Heart left ventricle (tissue), 16 donors: Measurements from ENCODE around the gene PARVA. TPM values are rescaled to one million over a fixed set of nuclear protein-coding genes. Genes with fewer than 3 reads are reported as not detected.
A peak's percentile ranks its signal among the peaks of the same experiment; 100 is the strongest.

Source experiments
- ATAC-seq, 4 donors: fragments of 200-7000 bp; cut with Tn5 transposase; one replicate each; pipeline ENCODE4 v1.9.1; 2020 to 2022; ENCODE audit warnings: moderate library complexity in 4 of 4, mild to moderate bottlenecking in 3 of 4, moderate number of reproducible peaks in 1 of 4
- DNase-seq, 5 donors: peaks; one replicate each; pipeline ENCODE4 v3.0.0-alpha.2; 2020
- H3K27ac ChIP-seq, 12 donors: fragments of 200-600 bp; sonication (generic) in 4 of 12; one replicate each; pipeline versions ENCODE4 v1.5.0 to v1.8.0; 2016 to 2022; ENCODE audit warnings: mild to moderate bottlenecking in 2 of 12
- H3K27me3 ChIP-seq, 9 donors: fragments of 200-600 bp; sonication (generic) in 2 of 9; one replicate each; pipeline versions ENCODE4 v1.5.1 to v1.8.0; 2016 to 2022; ENCODE audit warnings: mild to moderate bottlenecking in 3 of 9
- H3K36me3 ChIP-seq, 9 donors: fragments of 200-600 bp; sonication (generic) in 2 of 9; one replicate each; pipeline versions ENCODE4 v1.5.0 to v1.8.0; 2018 to 2022; ENCODE audit warnings: mild to moderate bottlenecking in 2 of 9
- H3K4me1 ChIP-seq, 12 donors: fragments of 200-600 bp; sonication (generic) in 4 of 12; one replicate each; pipeline versions ENCODE4 v1.5.0 to v1.8.0; 2016 to 2022; ENCODE audit warnings: mild to moderate bottlenecking in 3 of 12
- H3K4me3 ChIP-seq, 12 donors: fragments of 200-600 bp; sonication (generic) in 4 of 12; one replicate each; pipeline versions ENCODE4 v1.5.0 to v1.8.0; 2017 to 2022; ENCODE audit warnings: mild to moderate bottlenecking in 9 of 12, moderate library complexity in 4 of 12
- H3K9me3 ChIP-seq, 12 donors: fragments of 200-600 bp; sonication (generic) in 4 of 12; one replicate each; pipeline versions ENCODE4 v1.5.0 to v1.8.0; 2016 to 2022; ENCODE audit warnings: mild to moderate bottlenecking in 1 of 12
- POLR2A ChIP-seq, 2 donors: fragments of 450-650 bp; IDR thresholded peaks; one replicate each; pipeline ENCODE4 v1.6.1; 2017; ENCODE audit warnings: antibody characterized with exemption in 2 of 2, mild to moderate bottlenecking in 2 of 2, moderate library complexity in 2 of 2
- WGBS, 4 donors: extraction: QIAGEN DNeasy Blood & Tissue Kit in 2 of 4; methylation state at CpG; one replicate each; pipeline versions ENCODE4 v1.1.5 to v1.1.7; 2013 to 2018; 5-methylcytosine and 5-hydroxymethylcytosine counted together
- intact Hi-C, 10 donors: fragments of 100-400 bp; cut with DNase I; formaldehyde crosslinking; loops; one replicate each; pipeline versions ENCODE4 v1.11.1 to v1.14.2; 2022
- polyA plus RNA-seq, 2 donors: library from polyadenylated mRNA; stranded (reverse); fragments of 200-250 nt; gene quantifications; one replicate each; pipeline ENCODE4 v1.2.3, GENCODE V29; 2013
- total RNA-seq, 9 donors: library from RNA; depleted of rRNA in 2 of 9; stranded (reverse); fragments of >200 nt in 2 of 9; fragmentation: NEBNext Ultra II Directional in 3 of 9; extraction: Animal tissue kit (Norgen Biotek cat#: 25700) in 3 of 9; gene quantifications; one replicate each; pipeline versions ENCODE4 v1.1.0 to v1.2.4, GENCODE V29; 2016 to 2023
- TF ChIP-seq, protein P1 (sequence below), 12 donors: fragments of 200-600 bp; sonication (generic) in 4 of 12; IDR thresholded peaks; one replicate each; pipeline versions ENCODE4 v1.5.0 to v1.8.0; 2018 to 2022; ENCODE audit warnings: antibody characterized with exemption in 12 of 12, mild to moderate bottlenecking in 5 of 12
- donor health status: ischemic (EF 13 %, LVEDD 7.1; RV severe dilation, severe dysfunction).
- donor health status: healthy with polysubstance abuse.
- donor health status: DM: no; HTN: yes; CAD: no.
- donor health status: DM: no; HTN: no; CAD: no.
- donor health status: ischemic (EF 25% LVEDD 6.9; RV normal size, moderate dysfunction).
- donor health status: ischemic (EF 25% LVEDD 5.7; RV mildly dilated, moderate dysfunction).
- donor health status: healthy.
- donor health status: DM: yes; HTN: yes; CAD: no.
- donor health status: ischemic (EF 35%, LVEDD 5.7; RV mildly dilated, moderate dysfunction).
- donor health status: nonischemic (EF 11% LVEDD 7.7; RV severe dilation, severe dysfunction).
- donor health status: DM: yes; HTN: yes; CAD: no.
- donor health status: PGD.
- donor health status: ischemic (EF 29% LVEDD 5.4; RV normal size, mild dysfunction).
- donor health status: nonischemic (EF 23%, LVEDD 6.1; RV moderate dilation, normal function).

The PARVA gene
- total and polyA plus RNA-seq, 11 donors: 22.7 to 99.2 (median 65.9) TPM

GRCh38 chr11:12377824-12378593 lies 638 bp downstream of the PARVA start:
- peaks cover 1 to 68% (median 37%) of the 10 kb centered on the region in 12 donors for H3K4me1 ChIP-seq

GRCh38 chr11:12380565-12381325 lies 3.4 kb downstream of the PARVA start:
- Histone ChIP-seq H3K9me3 (no peaks in the 10 kb centered on the region), H3K27ac (peak overlapping the region in 9 of 12 donors; percentile 0 to 98 (median 57)), H3K4me3 (no peak overlapping the region), H3K27me3 (peaks cover 0 to 11% (median 0%) of the 10 kb centered on the region in 9 donors), H3K4me1 (peaks cover 2 to 78% (median 37%) of the 10 kb centered on the region in 12 donors), H3K36me3 (peaks cover 0 to 9% (median 0%) of the 10 kb centered on the region in 9 donors)
- DNase-seq (no peak), ATAC-seq (peak; percentile 26 to 37 (median 34))
- intact Hi-C loops: loop anchor here in 1 of 10 donors (2.0 kb wide), 1 partner anchor 18 kb away; no protein-coding TSS in a partner anchor
- 65 to 83% (median 75%) methylated on average over 9 of the region's 9 CpGs for WGBS, 4 donors
- no peak for TF ChIP-seq POLR2A (IDR thresholded peaks at IDR 0.05)
- TF ChIP-seq, protein P1, sequence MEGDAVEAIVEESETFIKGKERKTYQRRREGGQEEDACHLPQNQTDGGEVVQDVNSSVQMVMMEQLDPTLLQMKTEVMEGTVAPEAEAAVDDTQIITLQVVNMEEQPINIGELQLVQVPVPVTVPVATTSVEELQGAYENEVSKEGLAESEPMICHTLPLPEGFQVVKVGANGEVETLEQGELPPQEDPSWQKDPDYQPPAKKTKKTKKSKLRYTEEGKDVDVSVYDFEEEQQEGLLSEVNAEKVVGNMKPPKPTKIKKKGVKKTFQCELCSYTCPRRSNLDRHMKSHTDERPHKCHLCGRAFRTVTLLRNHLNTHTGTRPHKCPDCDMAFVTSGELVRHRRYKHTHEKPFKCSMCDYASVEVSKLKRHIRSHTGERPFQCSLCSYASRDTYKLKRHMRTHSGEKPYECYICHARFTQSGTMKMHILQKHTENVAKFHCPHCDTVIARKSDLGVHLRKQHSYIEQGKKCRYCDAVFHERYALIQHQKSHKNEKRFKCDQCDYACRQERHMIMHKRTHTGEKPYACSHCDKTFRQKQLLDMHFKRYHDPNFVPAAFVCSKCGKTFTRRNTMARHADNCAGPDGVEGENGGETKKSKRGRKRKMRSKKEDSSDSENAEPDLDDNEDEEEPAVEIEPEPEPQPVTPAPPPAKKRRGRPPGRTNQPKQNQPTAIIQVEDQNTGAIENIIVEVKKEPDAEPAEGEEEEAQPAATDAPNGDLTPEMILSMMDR (IDR thresholded peaks at IDR 0.05): no peak

More at GRCh38 chr11:12377824-12378593, 638 bp downstream of the PARVA start:
- ATAC-seq: peak; percentile 21 to 82 (median 66)
- no peaks in the 10 kb centered on the region for H3K9me3 ChIP-seq
- intact Hi-C loops: loop anchor here in 2 of 10 donors (2.0 to 5.0 kb wide), 4 partner anchors 34 to 519 kb away; partner anchors contain the start of gene TEAD1 (in 1 of the 2)
- H3K4me3 ChIP-seq: peak overlapping the region; percentile 59 to 98 (median 72)
- H3K36me3 ChIP-seq: peaks cover 0 to 9% (median 0%) of the 10 kb centered on the region in 9 donors
- H3K27ac ChIP-seq: peak overlapping the region; percentile 93 to 99 (median 97)
- peaks cover 0 to 11% (median 0%) of the 10 kb centered on the region in 9 donors for H3K27me3 ChIP-seq
- peak; percentile 65 to 85 (median 77) for DNase-seq
- TF ChIP-seq POLR2A (IDR thresholded peaks at IDR 0.05): no peak
- TF ChIP-seq, protein P1 (IDR thresholded peaks at IDR 0.05): peak in 8 of 12 donors; percentile 14 to 51 (median 28)
- WGBS, 4 donors: 3 to 9% (median 4%) methylated on average over 30 to 76 of the region's 76 CpGs

- DNase-seq: no peak
- TF ChIP-seq, protein P1 (IDR thresholded peaks at IDR 0.05): no peak
- TF ChIP-seq POLR2A (IDR thresholded peaks at IDR 0.05): no peak
- intact Hi-C loops: loop anchor here in 1 of 10 donors (2.0 kb wide), 1 partner anchor 17 kb away; no protein-coding TSS in a partner anchor
- peaks cover 0 to 9% (median 0%) of the 10 kb centered on the region in 9 donors for H3K36me3 ChIP-seq
- H3K9me3 ChIP-seq: no peaks in the 10 kb centered on the region
- no peak overlapping the region for H3K4me3 ChIP-seq
- WGBS, 4 donors: 65 to 77% (median 68%) methylated on average over 9 of the region's 9 CpGs
- H3K27me3 ChIP-seq: peaks cover 0 to 11% (median 0%) of the 10 kb centered on the region in 9 donors
- H3K27ac ChIP-seq: peak overlapping the region in 5 of 12 donors; percentile 16 to 98 (median 57)
- H3K4me1 ChIP-seq: peaks cover 5 to 79% (median 33%) of the 10 kb centered on the region in 12 donors
- ATAC-seq: peak in 2 of 4 donors; percentile 31 to 57
Observed at GRCh38 chr11:12381875-12382274, 4.5 kb downstream of the PARVA start.
